GM12873 (cell line): ENCODE measurements around the gene RNMT.

Source experiments
- TF ChIP-seq, protein P1 (sequence below): IDR thresholded peaks from 2 replicates; pipeline ENCODE4 v1.5.1; 2012; ENCODE audit warnings: low read depth, mild to moderate bottlenecking, moderate library complexity, low read length, control low read depth; ENCODE audit not compliant: insufficient read depth; ENCODE audit errors: missing control alignments

RNMT gene

GRCh38 chr18:13796515-13796914, 70.0 kb downstream of the RNMT start:
- TF ChIP-seq, protein P1, sequence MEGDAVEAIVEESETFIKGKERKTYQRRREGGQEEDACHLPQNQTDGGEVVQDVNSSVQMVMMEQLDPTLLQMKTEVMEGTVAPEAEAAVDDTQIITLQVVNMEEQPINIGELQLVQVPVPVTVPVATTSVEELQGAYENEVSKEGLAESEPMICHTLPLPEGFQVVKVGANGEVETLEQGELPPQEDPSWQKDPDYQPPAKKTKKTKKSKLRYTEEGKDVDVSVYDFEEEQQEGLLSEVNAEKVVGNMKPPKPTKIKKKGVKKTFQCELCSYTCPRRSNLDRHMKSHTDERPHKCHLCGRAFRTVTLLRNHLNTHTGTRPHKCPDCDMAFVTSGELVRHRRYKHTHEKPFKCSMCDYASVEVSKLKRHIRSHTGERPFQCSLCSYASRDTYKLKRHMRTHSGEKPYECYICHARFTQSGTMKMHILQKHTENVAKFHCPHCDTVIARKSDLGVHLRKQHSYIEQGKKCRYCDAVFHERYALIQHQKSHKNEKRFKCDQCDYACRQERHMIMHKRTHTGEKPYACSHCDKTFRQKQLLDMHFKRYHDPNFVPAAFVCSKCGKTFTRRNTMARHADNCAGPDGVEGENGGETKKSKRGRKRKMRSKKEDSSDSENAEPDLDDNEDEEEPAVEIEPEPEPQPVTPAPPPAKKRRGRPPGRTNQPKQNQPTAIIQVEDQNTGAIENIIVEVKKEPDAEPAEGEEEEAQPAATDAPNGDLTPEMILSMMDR = no peak

- TF ChIP-seq, protein P1 = no peak
These were observed 70.7 kb downstream of the RNMT start for GRCh38 chr18:13797157-13797611.

- TF ChIP-seq, protein P1 = no peak
These were observed 72.9 kb downstream of the RNMT start for GRCh38 chr18:13799396-13799795.

- TF ChIP-seq, protein P1 = peak; percentile 48
These were observed 74.2 kb downstream of the RNMT start for GRCh38 chr18:13800505-13801259.

DNA sequence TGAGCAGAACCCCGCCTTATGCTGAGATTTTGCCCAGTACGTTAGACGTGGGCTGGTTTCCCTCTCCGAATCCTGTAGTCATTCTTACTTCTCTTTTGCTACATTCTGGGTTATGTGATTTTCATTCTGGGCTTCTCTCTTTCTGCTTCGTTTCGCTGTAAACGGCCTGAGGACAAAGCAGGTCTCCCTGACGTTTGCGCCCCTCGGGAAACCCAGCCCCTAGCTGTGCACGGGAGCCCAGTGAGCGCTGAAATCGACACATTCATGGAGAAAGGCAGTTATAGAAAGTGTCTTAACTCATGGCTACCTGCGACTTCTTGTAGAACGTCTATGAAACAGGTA, 74.8 kb downstream of the RNMT start:
- TF ChIP-seq, protein P1 = no peak

DNA sequence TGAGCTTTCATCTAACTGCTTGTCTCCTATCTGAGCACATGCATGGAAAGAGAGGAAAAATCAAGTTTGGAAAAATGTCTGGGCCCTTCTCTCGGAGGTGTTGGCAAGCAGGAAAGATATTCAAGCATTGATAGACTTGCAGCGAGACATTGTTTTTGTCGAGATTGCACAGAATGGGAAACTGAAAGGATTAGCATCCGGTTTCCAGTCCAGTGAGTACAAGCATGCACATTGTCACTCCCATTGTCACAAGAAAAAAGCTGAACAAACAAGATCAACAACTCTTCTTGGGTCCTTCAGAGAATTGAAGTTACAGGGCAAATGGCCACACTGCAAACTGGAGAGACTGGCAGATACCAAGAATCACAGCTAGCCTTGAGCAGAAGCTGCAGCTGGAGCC, 77.8 kb downstream of the RNMT start:
- TF ChIP-seq, protein P1 = no peak

DNA sequence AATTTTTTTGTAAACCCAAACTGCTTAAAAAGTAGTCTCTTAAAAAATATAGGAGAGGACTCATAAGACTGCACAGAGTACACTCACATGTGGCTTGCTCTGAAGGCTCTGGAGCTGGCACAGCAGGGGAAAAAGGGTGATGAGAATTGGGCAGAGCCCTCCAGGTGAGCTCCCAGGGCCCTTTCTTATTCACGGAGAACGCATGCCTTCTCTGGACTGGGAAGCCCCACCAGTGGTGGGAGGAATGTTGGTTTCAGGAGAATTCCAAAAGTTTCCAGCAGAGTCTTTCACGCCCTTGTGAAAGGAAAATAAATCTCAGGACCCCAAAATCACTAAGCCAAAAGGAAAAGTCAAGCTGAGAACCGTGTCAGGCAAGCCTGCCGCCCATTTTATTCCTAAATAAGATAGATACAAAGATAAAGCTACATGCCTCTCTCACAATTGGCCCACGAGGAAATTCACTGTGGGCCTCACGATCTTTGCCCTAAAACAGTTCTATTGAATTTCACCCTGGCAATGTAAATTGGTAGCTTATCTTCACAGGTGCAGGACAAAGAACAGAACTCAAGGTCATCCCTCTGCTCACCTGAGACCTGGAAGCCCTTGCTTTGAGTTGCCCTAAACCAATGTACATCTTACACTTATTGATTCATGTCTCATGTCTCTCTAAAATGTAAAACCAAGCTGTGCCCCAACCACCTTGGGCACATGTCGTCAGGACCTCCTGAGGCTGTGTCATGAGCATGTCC, 82.0 kb downstream of the RNMT start:
- TF ChIP-seq, protein P1 = no peak
